ENCODE measurements around the gene KCNK1.

KCNK1 gene

GRCh38 chr1:233613252-233614172 lies at the start of gene KCNK1:
TSS of gene KCNK1 (plus strand) at chr1:233614106. CDS start at chr1:233614172, 66 bp downstream.
- DNase-seq, result peak; percentile 17

DNA sequence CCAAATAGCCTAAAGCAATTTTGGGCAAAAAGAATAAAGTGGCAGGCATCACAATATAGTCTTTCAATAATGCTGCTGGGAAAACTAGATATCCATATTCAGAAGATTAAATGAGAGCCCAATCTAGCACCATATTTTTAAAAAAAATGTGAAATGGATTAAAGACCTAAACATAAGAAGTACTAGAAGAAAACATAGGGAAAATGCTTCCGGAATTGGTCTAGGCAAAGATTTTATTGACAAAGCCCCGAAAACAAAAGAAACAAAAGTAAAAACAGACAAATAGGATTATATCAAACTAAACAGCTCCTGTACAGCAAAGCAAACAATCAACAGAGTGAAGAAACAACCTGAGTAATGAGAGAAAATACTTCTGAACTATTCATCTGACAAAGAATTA lies 48.6 kb upstream of the KCNK1 start:
- DNase-seq, result no peak

- DNase-seq, result no peak
Observed at GRCh38 chr1:233566886-233567285, 47.0 kb upstream of the KCNK1 start.

GRCh38 chr1:233569636-233570035 lies 44.3 kb upstream of the KCNK1 start:
- no peak for DNase-seq

DNA sequence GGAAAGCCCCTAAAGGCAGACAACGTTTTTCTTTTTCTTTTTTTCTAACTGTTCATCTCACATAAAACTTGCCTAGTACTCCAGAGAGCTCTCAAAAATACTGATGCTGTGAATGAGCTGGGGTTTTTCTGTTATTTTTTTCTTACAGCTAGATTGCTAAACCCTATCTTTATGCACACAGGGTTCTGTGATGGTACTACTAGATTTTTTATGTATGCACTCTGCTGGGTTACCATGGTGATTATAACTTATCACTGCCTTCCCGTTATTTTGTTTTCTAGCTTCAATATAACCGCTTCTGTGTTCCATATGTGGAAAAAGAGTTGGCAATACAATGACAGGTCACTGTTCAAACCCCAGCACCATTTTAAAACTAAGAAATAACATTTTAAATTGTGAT lies 43.7 kb upstream of the KCNK1 start:
- DNase-seq, result no peak

- no peak for DNase-seq
Observed at GRCh38 chr1:233570706-233571105, 43.2 kb upstream of the KCNK1 start.

DNA sequence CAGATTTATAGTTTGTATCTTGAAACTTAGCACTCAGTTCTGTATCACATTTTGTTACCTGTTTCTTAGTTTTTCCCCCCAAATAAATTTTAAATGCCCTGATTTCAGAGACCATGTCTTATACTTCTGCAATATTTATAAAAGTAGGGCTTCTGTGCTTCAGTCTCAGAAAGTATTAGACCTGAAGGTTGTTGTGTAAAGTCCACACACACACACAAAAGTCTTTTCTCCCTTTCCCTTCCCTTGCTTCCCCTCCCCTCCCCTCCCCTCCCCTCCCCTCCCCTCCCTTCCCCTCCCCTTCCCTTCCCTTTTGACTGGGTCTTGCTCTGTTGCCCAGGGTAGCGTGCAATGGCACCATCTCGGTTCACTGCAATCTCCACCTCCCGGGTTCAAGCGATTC lies 41.0 kb upstream of the KCNK1 start:
- no peak for DNase-seq

- no peak for DNase-seq
Observed at GRCh38 chr1:233575450-233575849, 38.5 kb upstream of the KCNK1 start.

DNA sequence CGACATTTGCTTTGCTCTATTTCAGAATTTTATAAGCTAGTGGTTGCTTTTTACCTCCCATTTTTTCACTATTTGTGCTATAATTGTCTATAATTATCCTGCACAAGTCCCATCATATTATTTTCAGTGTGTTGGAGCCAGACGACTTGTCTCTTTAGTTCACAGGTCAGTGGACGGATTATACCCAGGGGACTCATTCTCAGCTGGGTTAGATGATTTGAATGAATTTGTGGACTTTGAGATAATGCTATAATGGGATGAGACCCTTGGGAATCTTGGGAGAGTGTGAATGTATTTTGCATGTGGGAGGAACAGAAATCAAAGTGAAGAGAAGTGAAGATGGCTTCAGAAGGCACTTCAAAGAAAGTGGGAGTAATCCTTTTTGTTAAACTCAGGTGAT lies 31.5 kb upstream of the KCNK1 start:
- DNase-seq, result no peak

DNA sequence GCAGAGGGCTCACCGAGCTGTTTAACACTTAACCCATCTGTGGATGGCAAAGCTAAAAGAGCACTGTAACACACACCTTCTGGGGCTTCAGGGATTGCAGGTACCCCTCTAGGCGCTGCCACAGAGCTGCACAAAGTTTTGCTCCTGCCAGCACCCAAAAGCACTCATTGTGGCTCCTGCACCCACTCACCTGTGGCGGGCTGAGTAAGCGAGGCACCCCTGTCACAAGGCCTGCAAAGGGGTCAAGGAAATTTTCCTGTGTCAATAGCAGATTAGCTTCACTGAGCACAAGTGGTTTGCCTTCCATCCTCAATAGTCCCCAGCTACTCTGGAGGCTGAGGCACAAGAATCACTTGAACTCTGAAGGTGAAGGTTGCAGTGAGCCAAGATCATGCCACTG lies 29.5 kb upstream of the KCNK1 start:
- DNase-seq, result no peak

DNA sequence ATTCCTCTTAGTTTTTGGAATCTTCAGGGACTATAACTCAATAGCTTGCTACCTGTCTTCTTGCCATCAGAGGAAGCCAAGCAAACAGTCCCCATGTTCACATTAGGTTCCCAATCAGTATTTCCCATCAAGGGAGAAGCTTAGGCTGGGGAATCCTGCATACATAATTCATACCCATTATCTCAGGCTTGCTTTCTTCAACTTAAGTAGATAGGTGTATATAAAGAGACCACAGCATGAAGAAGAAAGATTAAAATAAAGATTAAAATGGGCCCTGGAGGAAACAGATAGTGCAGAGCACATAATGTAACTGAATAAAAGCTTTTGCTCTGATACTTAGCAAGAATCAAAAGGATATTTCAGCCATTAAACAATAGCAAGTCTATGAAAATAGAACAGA lies 29.0 kb upstream of the KCNK1 start:
- no peak for DNase-seq

- DNase-seq, result no peak
Observed at GRCh38 chr1:233586301-233586700, 27.6 kb upstream of the KCNK1 start.

- DNase-seq, result no peak
Observed at GRCh38 chr1:233587196-233587595, 26.7 kb upstream of the KCNK1 start.

- DNase-seq, result peak; percentile 37
Observed at GRCh38 chr1:233587958-233588799, 25.7 kb upstream of the KCNK1 start.

DNA sequence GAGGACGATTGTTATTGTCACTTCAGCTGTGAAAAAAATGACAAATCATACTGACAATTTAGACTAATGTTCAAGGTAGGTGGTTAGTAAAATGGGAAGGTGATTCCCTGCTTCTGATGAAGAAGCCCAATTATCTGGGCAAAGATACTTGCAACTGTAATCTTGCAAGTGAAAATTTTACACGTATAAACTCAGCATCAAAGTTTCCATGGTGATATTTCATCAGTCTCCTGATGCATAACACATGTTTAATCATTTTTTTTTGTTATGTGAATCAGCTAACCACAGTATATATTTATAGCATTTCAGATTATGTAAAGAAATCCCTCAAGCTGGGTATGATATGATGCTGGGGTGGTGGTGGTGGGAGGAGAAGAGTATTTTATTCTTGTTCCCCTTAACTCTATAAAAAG lies 16.4 kb upstream of the KCNK1 start:
- no peak for DNase-seq

GRCh38 chr1:233598891-233599541 lies 14.9 kb upstream of the KCNK1 start:
- no peak for DNase-seq

GRCh38 chr1:233599542-233600073 lies 14.3 kb upstream of the KCNK1 start:
- no peak for DNase-seq

GRCh38 chr1:233600488-233600887 lies 13.4 kb upstream of the KCNK1 start:
- DNase-seq, result no peak

GRCh38 chr1:233603478-233603877 lies 10.4 kb upstream of the KCNK1 start:
- no peak for DNase-seq

DNA sequence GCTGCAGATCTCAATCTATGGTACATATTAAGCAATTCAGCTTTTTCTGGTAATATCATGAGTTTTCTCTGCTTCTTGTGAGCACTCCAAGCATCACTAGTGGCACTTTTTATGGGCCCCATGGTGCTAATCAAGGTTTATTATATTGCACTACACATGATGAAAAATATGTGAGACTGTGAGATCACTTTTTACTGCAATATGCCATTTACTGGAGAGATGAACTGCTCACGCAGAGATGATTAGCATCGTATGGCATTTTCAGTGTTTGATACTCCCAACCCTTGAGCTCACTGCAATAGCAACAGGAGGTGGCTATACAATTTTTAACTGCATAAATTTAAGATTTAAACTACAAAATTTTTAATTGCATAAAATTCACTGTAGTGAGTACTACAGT lies 8.7 kb upstream of the KCNK1 start:
- DNase-seq, result no peak

DNA sequence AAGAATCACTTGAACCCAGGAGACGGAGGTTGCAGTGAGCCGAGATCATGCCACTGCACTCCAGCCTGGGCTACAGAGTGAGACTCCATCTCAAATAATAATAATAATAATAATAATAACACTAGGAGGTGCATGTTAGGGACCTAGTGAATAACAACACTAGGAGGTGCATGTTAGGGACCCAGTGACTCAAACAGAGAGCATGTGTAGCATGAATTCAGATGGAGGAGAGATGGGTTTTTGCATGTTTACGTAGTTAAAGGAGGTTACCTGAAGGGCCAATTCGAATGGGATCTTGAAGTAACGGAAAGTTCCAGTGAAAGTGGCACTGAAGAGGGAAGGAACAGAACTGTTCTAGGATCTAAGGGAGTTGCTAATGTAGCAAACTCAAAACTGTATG lies 7.1 kb upstream of the KCNK1 start:
- no peak for DNase-seq

GRCh38 chr1:233607252-233608119 lies 6.4 kb upstream of the KCNK1 start:
- DNase-seq, result no peak

Measured in NCI-H1092 treated with DMSO at 0.1 percent for 48 hours (cell line).